ENCODE results near the gene PITRM1.
A peak's percentile ranks its signal among the peaks of the same experiment; 100 is the strongest.
"Not testable (repeated sequence)": the region's sequence is repeated elsewhere in the genome, so short reads cannot be mapped to it uniquely, and the experiment has no call there.

PITRM1 gene

GRCh38 chr10:3117486-3117885 is 55.1 kb downstream of the PITRM1 start:
- DNase-seq: no peak

GRCh38 chr10:3116508-3117100 is 56.0 kb downstream of the PITRM1 start:
- DNase-seq: no peak

GRCh38 chr10:3115685-3116084 is 56.9 kb downstream of the PITRM1 start:
- no peak for DNase-seq

GRCh38 chr10:3113343-3113720 is 59.2 kb downstream of the PITRM1 start:
- DNase-seq: no peak

- no peak for DNase-seq
These were observed 60.9 kb downstream of the PITRM1 start for GRCh38 chr10:3111621-3112163.

- no peak for DNase-seq
These were observed 61.6 kb downstream of the PITRM1 start for GRCh38 chr10:3110782-3111620.

GRCh38 chr10:3109633-3110032 is 62.9 kb downstream of the PITRM1 start:
- no peak for DNase-seq

- DNase-seq: no peak
These were observed 63.4 kb downstream of the PITRM1 start for GRCh38 chr10:3109196-3109595.

- DNase-seq: no peak
These were observed 63.9 kb downstream of the PITRM1 start for GRCh38 chr10:3108575-3109105.

GRCh38 chr10:3108033-3108432 is 64.5 kb downstream of the PITRM1 start:
- no peak for DNase-seq

- DNase-seq: no peak
These were observed 65.1 kb downstream of the PITRM1 start for GRCh38 chr10:3107426-3107961.

GRCh38 chr10:3106928-3107425 is 65.6 kb downstream of the PITRM1 start:
- no peak for DNase-seq

GRCh38 chr10:3106328-3106727 is 66.3 kb downstream of the PITRM1 start:
- not testable (repeated sequence) for DNase-seq

- no peak for DNase-seq
These were observed 66.7 kb downstream of the PITRM1 start for GRCh38 chr10:3105905-3106304.

- DNase-seq: no peak
These were observed 67.4 kb downstream of the PITRM1 start for GRCh38 chr10:3105166-3105565.

GRCh38 chr10:3104251-3104918 is 68.2 kb downstream of the PITRM1 start:
- no peak for DNase-seq

GRCh38 chr10:3103646-3104045 is 68.9 kb downstream of the PITRM1 start:
- no peak for DNase-seq

GRCh38 chr10:3102720-3103427 is 69.7 kb downstream of the PITRM1 start:
- DNase-seq: peak; percentile 93

- no peak for DNase-seq
These were observed 71.5 kb downstream of the PITRM1 start for GRCh38 chr10:3100856-3101640.

GRCh38 chr10:3100093-3100792 is 72.3 kb downstream of the PITRM1 start:
- DNase-seq: no peak
